Psoas muscle (tissue), 8 donors: Measurements from ENCODE around the gene FAM83C. TPM values are rescaled to one million over a fixed set of nuclear protein-coding genes. Genes with fewer than 3 reads are reported as not detected.

Experiments used
- ATAC-seq, 4 donors: fragments of 200-7000 bp; cut with Tn5 transposase; one replicate each; pipeline ENCODE4 v1.9.1; 2020; ENCODE audit warnings: moderate library complexity in 3 of 4, mild to moderate bottlenecking in 2 of 4
- DNase-seq, 2 donors: peaks; one replicate each; pipeline ENCODE4 v3.0.0-alpha.2; 2020
- H3K27ac ChIP-seq: fragments of 200-600 bp; one replicate; pipeline ENCODE4 v1.8.0; 2022
- H3K27me3 ChIP-seq, 3 donors: fragments of 200-600 bp in 1 of 3; one replicate each; pipeline versions ENCODE4 v1.6.1 to v1.8.0; 2013 to 2022; ENCODE audit warnings: low read length in 2 of 3, mild to moderate bottlenecking in 2 of 3, moderate library complexity in 1 of 3; ENCODE audit not compliant: insufficient read depth in 3 of 3
- H3K36me3 ChIP-seq, 2 donors: fragments of 200-600 bp in 1 of 2; one replicate each; pipeline versions ENCODE4 v1.6.1 to v1.8.0; 2013 to 2022; ENCODE audit warnings: low read depth in 1 of 2, mild to moderate bottlenecking in 1 of 2, moderate library complexity in 1 of 2; ENCODE audit not compliant: insufficient read depth in 1 of 2
- H3K4me1 ChIP-seq: fragments of 200-600 bp; one replicate; pipeline ENCODE4 v1.8.0; 2022
- H3K4me3 ChIP-seq: fragments of 200-600 bp; one replicate; pipeline ENCODE4 v1.8.0; 2022; ENCODE audit warnings: mild to moderate bottlenecking
- H3K9me3 ChIP-seq: fragments of 200-600 bp; one replicate; pipeline ENCODE4 v1.8.0; 2022
- WGBS, 3 donors: extraction: QIAGEN DNeasy Blood & Tissue Kit; methylation state at CpG; one replicate each; pipeline versions ENCODE4 v1.1.6 to v1.1.7; 2013; 5-methylcytosine and 5-hydroxymethylcytosine counted together
- intact Hi-C, 2 donors: fragments of 100-400 bp; cut with DNase I; formaldehyde crosslinking; loops; one replicate each; pipeline versions ENCODE4 v1.11.0 to v1.14.2; 2022
- polyA plus RNA-seq, 3 donors: library from polyadenylated mRNA; stranded (reverse); fragments of 200-250 nt; gene quantifications; one replicate each; pipeline ENCODE4 v1.2.3, GENCODE V29; 2013
- total RNA-seq, 4 donors: library from RNA; stranded (reverse); fragmentation: NEBNext Ultra II Directional in 2 of 4; extraction: Animal tissue kit (Norgen Biotek cat#: 25700) in 2 of 4; gene quantifications; one replicate each; pipeline versions ENCODE4 v1.2.1 to v1.2.4, GENCODE V29; 2021 to 2023
- TF ChIP-seq, protein P1 (sequence below): fragments of 200-600 bp; IDR thresholded peaks from one replicate; pipeline ENCODE4 v1.8.0; 2022; ENCODE audit warnings: antibody characterized with exemption
- donor health status: healthy with polysubstance abuse.
- donor health status: DM: no; HTN: no; CAD: no; lungs with moderate emphysema.
- donor health status: Bipolar disorder and iron deficiency.
- donor health status: healthy.
- donor health status: DM: yes; HTN: yes; CAD: no.
- donor health status: DM: no; HTN: no; CAD: no.
- donor health status: DM: no; HTN: no; CAD: no.
- donor health status: DM: yes; HTN: yes; CAD: no.

Gene FAM83C
- total and polyA plus RNA-seq, 7 donors = 0.04 to 0.07 (median 0.04) TPM; not detected in 4

DNA sequence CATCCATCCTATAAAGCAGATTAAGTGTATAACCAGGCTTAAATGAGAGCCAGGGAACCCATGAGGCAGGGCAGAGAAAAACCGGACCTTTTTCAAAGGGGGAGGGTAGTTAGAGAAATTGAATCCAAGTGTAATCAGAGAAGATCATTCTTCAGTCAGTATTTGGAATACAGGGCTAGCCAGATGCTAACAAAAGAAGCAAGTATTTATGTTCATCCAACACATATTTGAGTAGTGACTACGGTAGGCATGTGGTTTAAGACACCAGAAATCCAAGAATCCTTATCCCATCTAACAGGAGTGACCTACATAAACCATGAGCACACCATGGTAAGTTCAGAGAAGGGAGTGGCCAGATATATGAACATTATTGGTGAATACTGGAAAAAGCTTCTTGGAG, 46.8 kb upstream of the FAM83C start:
- TF ChIP-seq, protein P1, sequence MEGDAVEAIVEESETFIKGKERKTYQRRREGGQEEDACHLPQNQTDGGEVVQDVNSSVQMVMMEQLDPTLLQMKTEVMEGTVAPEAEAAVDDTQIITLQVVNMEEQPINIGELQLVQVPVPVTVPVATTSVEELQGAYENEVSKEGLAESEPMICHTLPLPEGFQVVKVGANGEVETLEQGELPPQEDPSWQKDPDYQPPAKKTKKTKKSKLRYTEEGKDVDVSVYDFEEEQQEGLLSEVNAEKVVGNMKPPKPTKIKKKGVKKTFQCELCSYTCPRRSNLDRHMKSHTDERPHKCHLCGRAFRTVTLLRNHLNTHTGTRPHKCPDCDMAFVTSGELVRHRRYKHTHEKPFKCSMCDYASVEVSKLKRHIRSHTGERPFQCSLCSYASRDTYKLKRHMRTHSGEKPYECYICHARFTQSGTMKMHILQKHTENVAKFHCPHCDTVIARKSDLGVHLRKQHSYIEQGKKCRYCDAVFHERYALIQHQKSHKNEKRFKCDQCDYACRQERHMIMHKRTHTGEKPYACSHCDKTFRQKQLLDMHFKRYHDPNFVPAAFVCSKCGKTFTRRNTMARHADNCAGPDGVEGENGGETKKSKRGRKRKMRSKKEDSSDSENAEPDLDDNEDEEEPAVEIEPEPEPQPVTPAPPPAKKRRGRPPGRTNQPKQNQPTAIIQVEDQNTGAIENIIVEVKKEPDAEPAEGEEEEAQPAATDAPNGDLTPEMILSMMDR = no peak
- DNase-seq = no peak

DNA sequence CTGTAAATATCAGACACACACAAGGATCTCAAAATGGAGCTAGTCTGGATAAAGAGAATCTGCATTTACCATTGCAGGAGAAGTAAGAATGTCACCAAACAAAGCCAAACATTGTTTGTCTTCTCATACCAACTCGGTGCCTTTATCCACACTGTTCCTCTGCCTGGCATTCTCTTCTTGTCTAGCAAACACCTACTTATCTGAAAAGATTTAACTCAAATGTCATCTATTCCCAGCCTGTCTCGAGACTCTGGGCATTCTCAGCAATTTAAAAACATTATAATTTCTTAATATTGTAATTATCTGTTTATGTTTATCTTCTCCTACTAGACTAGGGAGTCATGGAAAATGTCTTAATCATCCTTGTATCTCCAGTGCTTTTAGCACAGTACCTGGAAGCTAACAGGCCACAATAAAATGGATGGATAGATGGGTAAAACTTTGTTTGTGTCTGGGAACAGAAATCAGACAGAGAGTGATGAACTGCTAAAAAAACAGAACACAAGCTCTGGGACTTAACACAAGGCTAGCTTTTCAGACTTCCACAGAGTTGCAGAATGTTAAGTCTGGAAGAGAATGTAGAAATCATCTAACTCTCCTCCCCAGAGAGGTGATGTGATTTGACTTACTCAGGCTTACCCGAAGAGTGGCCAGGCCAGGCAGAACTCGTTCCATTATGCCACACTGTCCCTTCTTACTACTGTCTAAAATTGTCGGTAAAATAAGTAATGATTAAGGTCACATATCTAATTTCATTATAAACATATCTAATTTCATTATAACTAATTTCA, 42.3 kb upstream of the FAM83C start:
- Histone ChIP-seq H3K27me3 (no peaks in the 10 kb centered on the region), H3K4me1 (peaks cover 6% of the 10 kb centered on the region), H3K9me3 (no peaks in the 10 kb centered on the region), H3K27ac (no peak overlapping the region), H3K4me3 (no peak overlapping the region), H3K36me3 (no peaks in the 10 kb centered on the region)
- 59 to 83% (median 70%) methylated on average over 5 of the region's 5 CpGs for WGBS, 3 donors
- no peak for ATAC-seq
- intact Hi-C loops = no loop called here
- TF ChIP-seq, protein P1 = no peak
- DNase-seq = no peak

More for the DNA sequence above, 46.8 kb upstream of the FAM83C start:
- Histone ChIP-seq H3K4me1 (peaks cover 24% of the 10 kb centered on the region), H3K36me3 (peaks cover 0 to 9% of the 10 kb centered on the region in 2 donors), H3K9me3 (no peaks in the 10 kb centered on the region), H3K27ac (no peak overlapping the region), H3K27me3 (no peaks in the 10 kb centered on the region), H3K4me3 (no peak overlapping the region)
- intact Hi-C loops = no loop called here
- ATAC-seq = no peak
- WGBS, 3 donors = 22 to 61% (median 39%) methylated on average over 2 of the region's 2 CpGs

DNA sequence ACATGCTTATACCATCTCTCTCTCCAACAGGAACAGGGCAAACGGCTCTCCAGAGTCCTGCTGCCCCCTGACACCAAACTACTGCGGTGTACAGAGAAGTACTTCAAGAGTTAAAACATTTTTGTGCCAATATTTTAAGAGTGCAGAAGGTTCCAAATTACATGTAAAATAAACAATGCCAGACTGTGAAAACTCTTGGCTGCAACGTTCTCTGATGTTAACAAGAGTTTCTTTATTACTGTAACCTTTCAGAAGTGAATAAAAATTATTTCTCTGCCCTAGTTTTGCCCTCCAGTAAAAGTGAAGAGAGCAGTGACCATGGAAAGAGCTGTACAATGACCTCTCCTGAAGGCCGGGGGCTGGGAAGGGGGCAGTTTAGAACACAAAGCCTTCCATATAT, 41.4 kb upstream of the FAM83C start:
- ATAC-seq (no peak), DNase-seq (no peak)
- TF ChIP-seq, protein P1 = no peak
- H3K27ac ChIP-seq = no peak overlapping the region
- peaks cover 4% of the 10 kb centered on the region for H3K4me1 ChIP-seq
- intact Hi-C loops = no loop called here
- no peaks in the 10 kb centered on the region for H3K36me3 ChIP-seq
- 62 to 71% (median 65%) methylated on average over 4 of the region's 4 CpGs for WGBS, 3 donors
- H3K9me3 ChIP-seq = no peaks in the 10 kb centered on the region
- no peaks in the 10 kb centered on the region for H3K27me3 ChIP-seq
- H3K4me3 ChIP-seq = no peak overlapping the region

DNA sequence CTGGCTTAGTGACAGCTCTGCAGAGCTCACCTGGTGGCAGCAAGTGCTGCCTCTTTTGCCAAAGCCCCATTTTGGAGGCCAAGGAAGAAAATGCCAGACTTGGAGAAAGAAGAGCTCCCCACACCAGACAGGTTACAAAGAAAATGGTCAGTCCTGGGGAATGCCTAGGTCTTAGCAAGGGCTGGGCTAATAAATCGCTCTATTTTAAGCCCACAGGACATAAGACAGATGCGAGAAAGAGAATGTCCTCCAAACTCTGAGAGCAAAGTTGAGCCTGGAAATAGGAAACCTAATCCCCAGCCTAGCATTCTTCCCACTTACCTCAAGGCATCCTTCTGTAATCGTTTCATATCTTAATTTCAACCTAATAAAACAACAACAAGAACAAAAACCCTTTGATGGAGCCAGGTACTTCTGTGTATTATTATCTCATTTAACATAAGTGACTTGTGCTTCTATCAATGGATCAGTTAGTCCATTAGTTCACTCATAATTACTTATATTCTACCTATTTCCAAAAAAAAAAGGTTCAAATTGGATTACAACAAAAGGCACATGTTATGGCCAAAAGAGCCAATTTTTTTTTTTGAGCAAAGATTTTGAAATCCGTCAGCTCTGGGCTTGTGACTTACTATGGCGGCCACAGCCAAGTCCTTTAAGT, 40.4 kb upstream of the FAM83C start:
- 72 to 85% (median 77%) methylated on average over 5 of the region's 5 CpGs for WGBS, 3 donors
- ATAC-seq (no peak), DNase-seq (no peak)
- TF ChIP-seq, protein P1 = no peak
- intact Hi-C loops = no loop called here
- peaks cover 6% of the 10 kb centered on the region for H3K4me1 ChIP-seq
- H3K4me3 ChIP-seq = no peak overlapping the region
- H3K27ac ChIP-seq = no peak overlapping the region
- H3K9me3 ChIP-seq = no peaks in the 10 kb centered on the region
- no peaks in the 10 kb centered on the region for H3K36me3 ChIP-seq
- no peaks in the 10 kb centered on the region for H3K27me3 ChIP-seq
